GM19395 (cell line): ENCODE results near the gene CNTNAP2.
"Not testable (repeated sequence)": the region's sequence is repeated elsewhere in the genome, so short reads cannot be mapped to it uniquely, and the experiment has no call there.

Source experiments
- ATAC-seq: cut with Tn5 transposase; IDR thresholded peaks from one replicate; pipeline ENCODE4 v1.9.1; 2021; ENCODE audit warnings: mild to moderate bottlenecking, moderate library complexity; ENCODE audit not compliant: unreplicated experiment

The CNTNAP2 gene

DNA sequence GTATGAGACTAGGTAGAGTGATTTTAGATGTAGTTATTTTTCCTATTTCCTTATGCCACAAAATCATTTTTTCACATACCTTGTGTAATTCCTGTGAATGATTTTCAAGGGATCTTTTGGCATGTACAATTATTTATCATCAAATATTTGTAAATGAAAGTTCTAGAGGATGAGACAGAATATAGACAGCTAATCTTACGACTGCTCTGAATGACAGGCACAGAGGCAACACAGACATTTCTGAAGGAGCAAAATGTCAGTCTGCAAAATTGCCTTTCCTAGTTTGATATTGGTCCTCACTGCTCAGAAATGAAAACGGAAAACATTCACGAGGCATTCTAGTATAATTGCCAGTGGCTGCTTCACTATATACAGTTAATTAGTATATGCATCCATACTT lies 1663.3 kb downstream of the CNTNAP2 start:
- no peak for ATAC-seq

DNA sequence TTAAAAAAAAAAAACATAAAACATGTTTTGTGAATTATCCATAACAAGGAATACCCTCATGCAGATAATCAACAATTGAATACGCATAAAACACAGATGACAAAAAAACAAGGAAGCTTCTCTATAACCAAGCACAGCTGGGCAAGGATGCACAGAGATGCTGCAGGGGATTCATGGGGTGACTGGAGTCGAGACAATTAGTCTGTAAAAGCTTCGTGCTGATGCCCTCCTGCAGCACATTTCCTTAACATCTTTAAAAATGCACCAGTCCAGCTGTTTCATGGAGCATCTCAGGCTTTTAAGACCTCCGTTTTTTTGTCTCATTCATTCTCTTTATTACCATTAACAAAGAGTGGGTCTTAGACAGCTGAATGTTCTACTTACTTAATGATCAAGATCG lies 1680.0 kb downstream of the CNTNAP2 start:
- ATAC-seq = no peak

DNA sequence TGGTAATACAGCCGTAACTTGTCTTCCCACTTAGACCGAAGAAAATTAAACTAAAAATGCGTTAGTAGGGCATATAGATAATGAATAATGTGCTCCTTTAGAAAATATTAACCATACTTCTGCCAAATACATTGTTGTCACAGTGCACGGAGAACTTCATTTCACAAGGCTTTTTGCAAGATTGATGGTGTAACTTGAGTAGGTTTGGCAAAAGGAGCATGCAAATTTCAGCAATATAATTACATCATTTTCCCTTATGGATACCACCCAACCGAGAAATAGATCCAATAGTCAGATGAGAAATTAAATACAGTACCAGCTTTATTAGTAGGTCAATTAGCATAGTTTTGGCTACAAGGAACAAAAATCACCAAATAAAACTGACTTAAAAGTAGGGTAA lies 1681.4 kb downstream of the CNTNAP2 start:
- ATAC-seq = no peak

DNA sequence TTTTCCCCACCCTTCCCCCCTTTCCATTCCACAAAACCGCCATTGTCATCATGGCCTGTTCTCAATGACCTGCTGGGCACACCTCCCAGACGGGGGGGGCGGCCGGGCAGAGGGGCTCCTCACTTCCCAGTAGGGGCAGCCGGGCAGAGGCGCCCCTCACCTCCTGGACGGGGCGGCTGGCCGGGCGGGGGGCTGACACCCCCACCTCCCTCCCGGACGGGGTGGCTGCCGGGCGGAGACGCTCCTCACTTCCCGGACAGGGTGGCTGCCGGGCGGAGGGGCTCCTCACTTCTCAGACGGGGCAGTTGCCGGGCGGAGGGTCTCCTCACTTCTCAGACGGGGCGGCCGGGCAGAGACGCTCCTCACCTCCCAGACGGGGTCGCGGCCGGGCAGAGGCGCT lies 1685.2 kb downstream of the CNTNAP2 start:
- not testable (repeated sequence) for ATAC-seq

DNA sequence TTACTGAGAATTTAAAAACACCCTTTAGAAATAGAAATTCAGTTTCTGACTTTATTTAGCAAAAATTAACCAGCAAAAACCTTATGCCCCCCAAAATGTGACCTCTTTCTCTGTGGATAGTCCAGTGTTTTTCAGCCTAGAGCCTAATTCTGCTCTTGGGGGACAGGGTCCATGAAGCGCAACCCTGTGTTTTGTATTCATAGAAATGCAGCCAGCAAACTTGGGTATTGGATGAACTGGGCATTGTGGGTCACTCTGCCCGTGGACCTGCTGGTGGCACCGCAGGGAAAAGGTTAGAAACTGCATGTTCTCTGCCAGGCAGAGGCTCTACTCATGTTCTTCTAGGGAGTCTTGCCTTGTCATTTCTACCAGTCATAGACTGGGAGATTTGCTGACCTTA lies 1686.5 kb downstream of the CNTNAP2 start:
- ATAC-seq = no peak

DNA sequence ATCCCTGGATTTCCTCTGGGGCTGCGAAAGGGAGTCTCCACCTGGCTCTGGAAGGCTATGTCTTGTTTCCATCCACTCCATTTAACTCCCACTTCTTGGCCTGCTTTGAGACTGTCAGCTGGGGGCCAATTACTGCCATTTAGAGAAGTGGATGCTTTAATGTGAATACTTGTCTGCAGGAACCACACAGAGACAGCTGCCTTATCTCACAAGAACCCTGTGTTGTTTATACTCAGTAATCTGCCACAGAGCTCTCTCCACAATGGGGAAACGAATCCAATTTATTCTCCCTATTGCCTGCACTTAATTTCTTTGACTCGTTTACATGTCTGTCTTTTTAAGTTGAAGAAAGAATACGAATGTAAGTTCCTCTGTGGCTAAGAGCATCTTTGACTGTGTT lies 1687.0 kb downstream of the CNTNAP2 start:
- ATAC-seq = no peak

DNA sequence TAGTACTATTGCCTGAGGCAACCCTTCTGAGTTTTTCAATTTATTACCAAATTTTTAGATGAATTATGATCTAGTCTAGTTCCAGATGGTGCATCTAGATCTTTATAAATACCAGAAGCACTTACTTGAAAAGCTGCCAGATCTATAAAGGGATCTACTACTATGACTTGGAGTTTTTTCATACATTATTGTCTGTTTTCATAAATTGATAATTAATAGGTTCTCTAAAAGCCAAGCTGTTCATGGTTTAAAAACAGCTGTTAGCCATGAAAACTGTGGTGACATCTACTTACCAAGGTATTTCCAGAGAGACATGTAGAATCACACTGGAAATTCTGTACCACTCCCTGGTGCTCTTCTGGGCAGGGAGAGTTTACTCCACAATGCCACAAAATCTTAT lies 1687.4 kb downstream of the CNTNAP2 start:
- ATAC-seq = no peak

DNA sequence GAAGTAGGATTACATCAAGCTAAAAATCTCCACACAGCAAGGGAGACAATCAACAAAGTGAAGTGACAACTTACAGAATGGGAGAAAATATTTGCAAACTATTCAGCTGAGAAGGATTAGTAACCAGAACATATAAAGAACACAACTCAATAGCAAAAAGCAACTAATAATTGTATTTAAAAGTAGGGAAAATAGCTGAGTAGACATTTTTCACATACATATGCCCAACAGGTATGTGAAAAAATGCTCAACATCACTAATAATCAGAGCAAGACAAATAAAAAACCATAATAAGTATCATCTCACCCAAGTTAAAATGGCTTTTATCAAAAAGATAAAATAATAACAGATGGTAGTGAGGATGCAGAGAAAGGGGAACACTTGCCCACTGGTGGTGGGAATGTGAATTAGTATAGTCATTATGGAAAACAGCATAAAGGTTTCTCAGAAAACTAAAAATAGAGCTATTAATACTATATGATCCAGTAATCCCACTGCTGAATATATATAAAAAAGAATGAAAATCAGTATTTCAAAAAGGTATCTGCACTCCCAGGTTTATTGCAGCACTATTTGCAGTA lies 1689.5 kb downstream of the CNTNAP2 start:
- no peak for ATAC-seq

DNA sequence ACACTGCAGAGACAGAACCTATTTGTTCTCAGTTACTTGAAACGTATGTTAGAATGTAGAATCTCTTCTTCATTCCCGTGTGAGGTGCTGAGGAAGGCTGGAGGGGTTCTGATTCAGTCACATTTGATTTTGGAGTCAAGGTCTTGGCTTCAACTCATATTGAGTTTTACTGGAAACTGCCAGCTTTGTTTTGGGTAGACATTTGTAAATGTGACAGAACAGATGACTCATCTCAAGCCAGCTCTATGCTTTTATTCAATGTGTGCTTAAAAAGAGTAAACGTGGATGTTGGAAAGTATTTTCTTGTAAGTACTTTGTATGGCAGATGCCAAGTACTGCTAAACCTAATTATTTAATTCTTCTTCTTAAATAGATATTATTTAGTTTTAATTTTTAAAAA lies 1693.2 kb downstream of the CNTNAP2 start:
- no peak for ATAC-seq

DNA sequence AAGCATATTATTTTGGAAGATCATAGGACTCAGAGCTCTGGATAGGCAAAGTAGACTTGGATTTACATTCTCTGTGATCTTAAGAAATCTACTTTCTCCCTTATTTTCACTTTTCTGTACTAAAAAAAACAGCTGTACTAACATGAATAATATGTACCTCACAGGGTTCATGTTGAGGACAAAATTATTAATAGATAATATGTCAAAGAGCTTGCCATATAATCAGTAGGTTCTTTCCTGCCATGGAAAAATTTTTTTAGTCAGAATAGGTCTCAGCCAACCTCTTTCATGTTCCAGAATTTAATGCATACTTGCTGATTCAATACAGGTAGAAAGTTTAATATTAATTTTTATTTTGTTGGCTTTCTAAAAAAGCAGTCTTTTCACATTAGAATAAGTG lies 1693.7 kb downstream of the CNTNAP2 start:
- no peak for ATAC-seq

DNA sequence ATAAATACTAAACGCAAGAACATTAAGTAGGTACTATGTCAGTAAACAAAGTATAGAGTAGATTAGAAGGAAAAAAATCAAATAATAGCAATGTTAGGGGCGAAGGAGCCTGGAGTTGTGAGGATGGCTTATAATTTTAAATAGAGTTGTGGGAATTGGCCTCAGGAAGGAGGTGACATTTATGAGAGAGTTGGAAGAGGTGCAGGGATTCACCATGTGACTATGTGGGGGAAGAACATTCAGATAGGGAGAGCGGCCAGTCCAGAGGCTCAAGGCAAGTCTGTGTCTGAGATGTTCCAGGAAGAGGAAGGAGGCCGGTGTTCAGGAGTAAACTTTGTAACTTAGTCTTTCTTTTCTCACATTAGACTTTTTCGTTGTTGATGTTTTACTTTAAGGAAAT lies 1695.3 kb downstream of the CNTNAP2 start:
- ATAC-seq = no peak

DNA sequence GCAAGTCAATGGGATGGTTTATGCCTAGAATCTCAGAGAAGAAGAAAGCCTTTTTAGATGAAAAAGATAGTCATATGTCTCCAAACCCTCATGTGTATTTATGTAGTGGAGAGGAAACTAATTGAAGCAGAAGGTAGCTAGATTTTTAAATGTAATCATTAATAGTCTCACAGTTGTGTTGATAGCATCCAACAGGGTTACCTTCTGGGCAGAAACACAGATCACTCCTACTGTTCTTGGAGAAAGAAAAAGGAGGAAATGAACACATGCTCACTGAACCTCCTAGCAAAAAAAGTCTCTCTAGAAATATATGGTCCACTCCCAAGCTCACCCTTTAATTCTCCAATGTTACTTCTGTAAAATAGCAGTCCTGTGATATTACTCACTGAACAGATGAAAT lies 1696.7 kb downstream of the CNTNAP2 start:
- ATAC-seq = no peak

DNA sequence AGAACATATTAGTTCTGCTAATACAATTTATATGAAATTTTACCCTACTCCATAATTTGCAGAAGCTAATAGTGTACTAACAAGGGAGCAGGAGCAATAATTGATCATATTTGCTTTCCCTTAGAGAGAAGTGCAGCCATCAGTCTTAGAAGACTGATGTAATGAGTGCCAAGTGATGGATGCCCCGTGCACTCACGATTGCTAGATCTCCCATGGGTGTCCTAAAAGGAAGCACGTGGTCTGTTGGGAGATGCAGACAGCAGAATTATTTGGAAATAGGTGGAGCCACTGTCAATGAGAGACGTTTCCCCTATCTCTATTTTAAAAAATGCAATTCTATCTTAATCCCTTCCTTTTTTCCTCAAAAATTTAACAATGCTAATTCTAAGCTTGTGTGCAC lies 1701.7 kb downstream of the CNTNAP2 start:
- ATAC-seq = no peak

DNA sequence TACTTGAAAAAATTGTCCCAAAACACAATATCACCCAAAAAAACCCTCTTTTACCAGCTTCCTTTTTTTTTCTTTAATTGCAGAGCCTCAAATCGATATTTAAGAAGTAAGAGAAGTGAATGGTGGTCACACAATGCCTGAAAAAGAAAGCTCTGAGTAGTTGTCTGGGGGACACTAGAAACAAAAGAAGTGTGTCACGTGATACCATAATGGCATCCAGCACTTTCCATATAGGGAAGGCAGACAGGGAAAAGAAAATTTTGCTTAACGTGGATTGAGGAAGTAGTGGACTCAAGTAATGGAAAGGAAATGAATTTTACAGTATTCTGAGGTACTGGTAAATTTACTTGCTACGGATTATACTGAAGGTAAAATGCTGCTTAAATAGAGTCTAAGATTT lies 1708.1 kb downstream of the CNTNAP2 start:
- ATAC-seq = no peak

DNA sequence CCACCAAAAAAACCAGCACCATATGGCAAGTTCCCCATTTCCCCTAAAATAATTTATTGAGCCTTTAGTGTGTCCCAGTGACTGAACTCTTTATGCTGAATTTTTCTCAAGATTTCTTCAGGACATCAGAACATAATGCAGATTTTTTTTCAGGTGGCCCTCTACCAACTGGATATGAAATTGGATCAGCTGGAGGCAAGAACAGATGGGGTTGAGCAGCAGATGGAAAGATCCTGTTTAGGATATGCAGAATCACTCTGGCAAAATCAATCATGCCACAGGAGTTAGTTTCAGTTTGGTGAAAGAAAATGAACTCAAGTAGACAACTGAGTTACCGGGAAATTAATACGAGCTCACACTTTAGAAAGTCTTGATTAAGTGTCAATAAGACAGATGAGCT lies 1712.4 kb downstream of the CNTNAP2 start:
- no peak for ATAC-seq

DNA sequence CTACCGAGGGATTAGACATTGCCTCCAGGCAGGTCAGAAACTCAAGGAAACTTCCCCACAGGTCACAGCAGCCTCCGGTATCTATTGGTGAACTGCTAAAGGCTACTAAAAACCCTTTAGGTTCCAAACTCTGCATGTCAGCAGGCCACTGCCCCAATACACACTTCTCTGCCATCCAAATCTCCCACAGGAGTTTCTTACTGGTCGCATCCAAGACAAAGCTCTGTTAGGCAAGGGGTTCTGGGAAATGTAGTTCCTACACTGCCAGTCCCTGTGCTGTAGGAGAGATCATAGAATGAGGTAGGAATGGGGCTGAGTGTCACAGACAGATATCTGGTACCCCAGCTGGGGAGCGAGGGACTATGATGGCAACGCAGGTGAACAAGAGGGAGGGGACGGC lies 1717.0 kb downstream of the CNTNAP2 start:
- ATAC-seq = no peak

DNA sequence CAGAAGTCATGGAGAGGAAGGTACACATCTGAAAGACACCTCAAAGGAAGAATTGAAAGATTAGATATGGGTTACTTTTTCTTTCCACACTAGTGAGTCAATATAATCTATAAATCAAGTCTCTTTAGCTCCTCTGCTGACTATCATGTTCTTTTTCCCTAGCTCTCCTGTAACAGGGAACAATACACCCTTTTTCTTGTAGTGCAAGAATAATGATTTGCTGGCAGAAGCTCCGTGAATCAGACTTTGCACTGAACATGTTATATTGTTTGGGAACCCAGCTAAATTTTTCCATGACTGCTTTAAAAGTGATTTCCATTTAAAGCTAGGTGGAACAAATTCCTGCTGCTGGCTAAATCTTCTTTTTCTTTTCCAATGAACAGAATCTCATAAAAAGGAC lies 1717.4 kb downstream of the CNTNAP2 start:
- no peak for ATAC-seq

DNA sequence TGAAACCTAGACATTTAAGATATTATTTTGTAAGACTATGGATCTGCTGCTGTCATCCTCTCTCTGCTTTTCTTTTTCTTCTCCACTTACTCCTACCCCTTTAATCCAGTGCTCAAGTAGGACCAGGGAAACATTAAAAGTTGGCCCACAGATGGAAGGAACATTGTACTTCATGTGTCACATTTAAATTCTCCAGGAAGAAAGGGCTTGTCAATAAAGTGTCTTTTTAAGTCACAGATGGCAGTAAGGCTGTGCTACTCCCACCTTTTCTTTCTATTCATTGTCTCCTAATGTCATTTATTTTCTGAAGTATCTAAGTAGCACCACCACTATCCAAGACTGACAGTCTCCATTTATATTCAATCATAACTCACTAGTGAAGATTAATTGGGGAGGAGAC lies 1736.2 kb downstream of the CNTNAP2 start:
- no peak for ATAC-seq

DNA sequence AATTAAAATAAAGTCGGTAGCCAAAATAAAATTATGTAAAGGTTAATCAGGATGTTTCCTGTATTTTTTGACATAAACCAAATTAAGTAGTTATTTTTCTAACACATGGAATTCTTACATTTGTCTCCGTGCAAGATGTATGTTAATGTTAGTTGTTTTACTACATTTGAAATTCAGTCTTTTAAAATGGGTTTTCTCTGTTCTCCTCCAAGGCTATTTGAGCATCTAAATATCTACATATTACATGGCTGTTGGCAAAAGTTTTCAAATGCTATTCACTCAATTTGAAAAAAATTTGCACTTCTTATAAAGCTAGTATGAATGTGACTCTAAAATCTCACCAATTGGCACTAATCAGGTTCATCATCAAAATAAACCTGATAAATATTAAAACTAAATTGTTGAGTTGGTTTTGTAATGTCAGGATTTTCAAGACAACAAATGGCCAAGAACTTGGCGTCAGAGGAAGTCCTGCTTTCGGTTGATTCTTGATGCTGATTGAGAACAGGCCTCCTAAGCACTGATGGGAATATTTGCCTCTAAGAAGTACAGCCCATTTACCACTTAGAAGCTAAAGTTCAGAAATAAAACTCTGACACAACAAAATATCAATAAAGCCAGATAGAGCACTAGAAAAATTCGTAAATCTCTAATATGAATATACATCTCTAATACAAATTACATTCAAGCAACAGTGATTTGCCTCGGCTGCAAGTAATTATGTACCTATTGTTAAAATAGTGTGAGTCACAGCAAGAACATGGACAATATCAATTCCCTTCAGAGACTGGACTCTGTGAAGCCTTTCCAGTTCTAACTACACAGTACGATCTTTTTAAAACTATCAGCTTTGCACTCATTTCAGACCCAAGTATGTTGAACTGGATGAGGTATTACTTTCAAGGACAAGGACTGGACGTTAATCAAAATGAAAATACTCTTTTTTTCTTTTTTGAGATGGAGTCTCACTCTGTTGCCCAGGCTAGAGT lies 1740.8 kb downstream of the CNTNAP2 start:
- ATAC-seq = no peak

DNA sequence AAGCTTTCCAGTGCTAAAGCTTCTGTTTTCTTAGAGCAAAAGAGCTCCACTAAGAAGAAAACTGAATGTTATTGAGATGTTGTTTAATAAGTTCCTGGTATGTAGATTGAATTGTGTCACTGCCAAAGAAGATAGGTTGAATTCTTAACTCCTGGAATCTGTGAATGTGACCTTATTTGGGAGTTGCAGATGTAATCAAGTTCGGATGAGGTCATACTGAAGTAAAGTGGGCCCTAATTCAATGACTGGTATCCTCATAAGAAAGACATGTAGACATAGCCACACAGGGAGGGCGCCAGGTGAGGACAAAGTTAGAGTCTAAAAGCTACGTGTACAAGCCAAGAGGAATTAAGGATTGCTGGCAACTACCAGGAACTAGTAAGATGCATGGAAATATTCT lies 1741.8 kb downstream of the CNTNAP2 start:
- ATAC-seq = no peak

DNA sequence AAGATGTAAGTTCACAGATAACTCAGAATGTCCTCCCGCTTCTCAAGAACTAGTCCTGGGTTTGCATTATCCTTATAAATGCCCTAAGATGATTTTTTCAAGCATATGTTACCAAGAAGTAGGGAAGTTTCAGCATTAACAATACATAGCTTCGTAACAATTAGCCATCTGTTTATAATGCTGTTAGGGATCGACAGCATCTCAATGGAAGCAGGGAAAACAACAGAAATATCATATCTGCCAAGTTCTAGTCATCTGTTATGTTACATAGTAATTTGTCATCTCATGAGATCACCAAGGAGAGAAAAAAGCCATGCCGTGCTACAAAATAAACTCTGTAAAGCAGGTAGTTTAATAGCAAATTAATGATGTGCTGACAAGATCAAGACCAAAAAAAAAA lies 1742.4 kb downstream of the CNTNAP2 start:
- no peak for ATAC-seq

DNA sequence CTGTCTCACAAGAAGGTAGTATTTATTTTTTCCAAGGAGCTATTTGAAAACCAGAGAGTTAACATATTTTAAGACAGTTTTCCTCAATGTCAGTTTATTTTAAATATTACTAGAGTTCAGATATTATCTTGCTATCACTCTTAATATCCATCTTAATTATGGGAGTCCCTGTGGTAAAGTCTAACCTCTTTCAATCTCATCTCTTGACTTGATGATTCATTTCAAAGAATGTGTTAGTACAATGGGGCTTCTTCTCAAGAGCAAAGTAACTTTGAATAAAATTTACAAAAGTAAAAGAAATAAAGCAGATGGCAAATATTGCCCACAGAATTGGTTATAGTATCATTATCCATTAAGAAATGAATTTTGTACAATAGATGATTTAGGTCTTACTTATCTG lies 1742.9 kb downstream of the CNTNAP2 start:
- ATAC-seq = no peak
